ENCODE data around the gene MMP1. TPM values are rescaled to one million over a fixed set of nuclear protein-coding genes. Genes with fewer than 3 reads are reported as not detected.
A peak's percentile ranks its signal among the peaks of the same experiment; 100 is the strongest.

Gene MMP1
- total and polyA plus RNA-seq, 8 donors: 0.20 to 1.7 (median 0.70) TPM; not detected in 1

DNA sequence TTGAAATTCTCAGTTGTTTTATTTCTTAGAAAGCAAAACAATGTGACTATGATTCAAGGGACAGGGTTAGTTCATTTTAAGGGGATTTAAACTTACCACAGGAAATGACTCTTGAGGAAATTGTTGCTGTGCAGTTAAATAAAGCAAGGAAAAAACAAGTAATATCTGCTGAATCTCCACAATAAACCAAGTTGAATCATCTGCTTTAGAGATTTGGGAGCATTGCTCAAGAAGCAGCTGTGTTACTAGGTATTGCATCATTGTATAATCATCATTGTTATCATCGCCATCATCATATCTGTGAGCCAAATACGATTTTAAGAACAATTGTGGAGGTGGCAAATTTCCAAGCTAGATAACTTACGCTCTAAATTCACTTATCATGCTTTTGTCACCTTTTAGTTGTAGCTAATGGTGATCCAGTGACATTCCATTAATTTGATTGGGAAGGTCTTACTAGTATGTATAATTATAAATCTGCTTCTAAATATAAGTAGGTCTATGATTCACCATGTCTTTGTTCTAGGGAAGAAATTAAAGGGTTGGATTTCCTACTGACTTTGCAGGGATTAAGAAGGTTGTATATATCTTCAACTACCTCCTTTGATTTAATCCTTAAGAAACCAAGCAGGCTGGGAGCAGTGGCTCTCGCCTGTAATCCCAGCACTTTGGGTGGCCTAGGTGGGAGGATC is 37.5 kb downstream of the MMP1 start:
- Histone ChIP-seq H3K27ac (no peak overlapping the region), H3K9me3 (no peaks in the 10 kb centered on the region), H3K36me3 (no peaks in the 10 kb centered on the region), H3K4me1 (no peaks in the 10 kb centered on the region), H3K27me3 (no peaks in the 10 kb centered on the region), H3K4me3 (no peak overlapping the region)
- ATAC-seq (peak in 2 of 4 donors; percentile 16 to 56), FAIRE-seq (no peak), DNase-seq (no peak)
- intact Hi-C loops (cut with DNase I): no loop called here
- 37 to 51% methylated on average over 4 of the region's 4 CpGs for WGBS, 2 donors
- TF ChIP-seq, protein P1, sequence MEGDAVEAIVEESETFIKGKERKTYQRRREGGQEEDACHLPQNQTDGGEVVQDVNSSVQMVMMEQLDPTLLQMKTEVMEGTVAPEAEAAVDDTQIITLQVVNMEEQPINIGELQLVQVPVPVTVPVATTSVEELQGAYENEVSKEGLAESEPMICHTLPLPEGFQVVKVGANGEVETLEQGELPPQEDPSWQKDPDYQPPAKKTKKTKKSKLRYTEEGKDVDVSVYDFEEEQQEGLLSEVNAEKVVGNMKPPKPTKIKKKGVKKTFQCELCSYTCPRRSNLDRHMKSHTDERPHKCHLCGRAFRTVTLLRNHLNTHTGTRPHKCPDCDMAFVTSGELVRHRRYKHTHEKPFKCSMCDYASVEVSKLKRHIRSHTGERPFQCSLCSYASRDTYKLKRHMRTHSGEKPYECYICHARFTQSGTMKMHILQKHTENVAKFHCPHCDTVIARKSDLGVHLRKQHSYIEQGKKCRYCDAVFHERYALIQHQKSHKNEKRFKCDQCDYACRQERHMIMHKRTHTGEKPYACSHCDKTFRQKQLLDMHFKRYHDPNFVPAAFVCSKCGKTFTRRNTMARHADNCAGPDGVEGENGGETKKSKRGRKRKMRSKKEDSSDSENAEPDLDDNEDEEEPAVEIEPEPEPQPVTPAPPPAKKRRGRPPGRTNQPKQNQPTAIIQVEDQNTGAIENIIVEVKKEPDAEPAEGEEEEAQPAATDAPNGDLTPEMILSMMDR (IDR thresholded peaks at IDR 0.05): no peak

DNA sequence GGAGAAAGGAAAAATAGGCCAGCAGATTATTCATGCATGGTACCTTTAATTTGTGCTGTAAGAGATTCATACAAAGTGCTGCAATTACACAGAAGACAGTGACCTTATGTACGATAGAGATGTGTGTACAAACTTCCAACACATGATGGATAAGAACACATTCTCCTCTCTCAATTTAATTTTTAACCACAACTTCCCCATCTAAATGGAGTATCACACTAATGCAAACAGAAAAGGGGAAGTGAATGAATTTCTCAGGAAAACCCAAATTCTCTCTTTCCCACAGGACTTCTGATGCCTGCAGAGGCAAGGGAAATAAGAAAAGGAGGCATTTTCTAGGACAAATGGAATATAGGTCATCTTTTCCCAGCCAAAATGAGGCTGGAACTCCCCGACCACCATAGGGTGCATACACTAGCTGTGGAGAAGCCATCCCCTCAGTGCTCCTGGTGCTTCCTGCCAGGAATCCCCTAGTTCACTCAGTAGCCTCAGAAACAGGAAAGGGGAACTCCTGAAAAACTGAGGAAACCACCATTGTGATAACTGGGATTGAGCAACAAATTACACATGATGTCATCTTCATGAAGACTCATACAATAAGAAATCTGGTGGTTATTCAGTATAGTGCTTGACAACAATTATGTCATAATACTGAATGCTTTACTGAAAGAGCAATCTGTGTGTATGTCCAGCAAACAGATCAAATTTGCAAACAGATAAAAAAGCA is 40.0 kb downstream of the MMP1 start:
- no peak for FAIRE-seq
- DNase-seq: no peak
- ATAC-seq: peak in 3 of 4 donors; percentile 15 to 66 (median 46)

DNA sequence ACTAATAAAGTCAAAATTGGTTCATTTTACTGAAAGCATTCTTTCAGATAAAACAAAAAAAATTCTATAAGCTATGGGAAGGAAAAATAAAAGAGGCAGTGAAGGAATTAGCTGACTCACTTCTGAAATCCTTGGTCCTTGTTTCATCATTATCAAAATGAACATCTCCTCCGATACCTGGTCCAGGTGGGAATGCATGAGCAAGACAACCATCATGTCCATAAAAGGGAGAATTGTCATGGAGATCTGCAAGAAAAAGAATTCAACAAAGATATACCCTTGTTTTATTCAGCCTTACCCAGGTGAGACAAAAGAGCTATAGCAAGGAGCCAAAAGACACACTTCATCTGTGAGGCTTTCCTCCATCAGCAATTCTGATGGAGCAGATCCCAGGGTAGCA is 44.7 kb downstream of the MMP1 start:
- no peak for FAIRE-seq

More for the DNA sequence above, 40.0 kb downstream of the MMP1 start:
- Histone ChIP-seq H3K4me3 (no peak overlapping the region), H3K36me3 (no peaks in the 10 kb centered on the region), H3K4me1 (no peaks in the 10 kb centered on the region), H3K9me3 (no peaks in the 10 kb centered on the region), H3K27ac (peak overlapping the region in 1 of 4 donors; percentile 4), H3K27me3 (no peaks in the 10 kb centered on the region)
- intact Hi-C loops (cut with DNase I): no loop called here
- TF ChIP-seq, protein P1 (IDR thresholded peaks at IDR 0.05): no peak
- WGBS, 2 donors: 25 to 41% methylated on average over 2 of the region's 2 CpGs

DNA sequence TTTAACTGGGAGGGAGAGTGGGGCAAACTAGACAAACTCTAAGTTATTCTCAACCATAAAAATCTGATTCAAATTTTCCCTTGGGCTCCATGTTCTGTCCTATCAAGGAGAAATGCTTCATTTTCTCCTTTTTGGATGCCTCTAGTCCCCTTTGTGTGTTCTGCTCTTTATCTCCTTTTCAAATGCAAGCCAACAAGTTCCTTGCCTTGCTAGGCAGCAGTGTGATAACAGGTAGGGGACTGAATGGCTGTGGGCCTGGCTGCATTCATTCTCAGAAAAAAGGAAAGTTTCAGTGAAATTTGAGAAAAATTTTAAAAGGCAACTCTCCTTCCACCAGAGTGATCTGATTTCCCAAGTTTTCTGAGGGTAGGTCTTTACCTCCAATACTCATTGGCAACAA is 46.3 kb downstream of the MMP1 start:
- H3K4me3 ChIP-seq: no peak overlapping the region
- FAIRE-seq (no peak), ATAC-seq (no peak), DNase-seq (no peak)
- TF ChIP-seq, protein P1 (IDR thresholded peaks at IDR 0.05): no peak
- H3K4me1 ChIP-seq: no peaks in the 10 kb centered on the region
- H3K36me3 ChIP-seq: no peaks in the 10 kb centered on the region
- intact Hi-C loops (cut with DNase I): no loop called here
- H3K27ac ChIP-seq: no peak overlapping the region
- peaks cover 0 to 4% (median 0%) of the 10 kb centered on the region in 4 donors for H3K27me3 ChIP-seq
- no peaks in the 10 kb centered on the region for H3K9me3 ChIP-seq

More for the DNA sequence above, 44.7 kb downstream of the MMP1 start:
- no peak overlapping the region for H3K27ac ChIP-seq
- H3K4me1 ChIP-seq: no peaks in the 10 kb centered on the region
- no peak for ATAC-seq
- H3K9me3 ChIP-seq: no peaks in the 10 kb centered on the region
- intact Hi-C loops (cut with DNase I): no loop called here
- 77 to 88% methylated on average over 1 of the region's 1 CpG for WGBS, 2 donors
- H3K4me3 ChIP-seq: no peak overlapping the region
- DNase-seq: no peak
- TF ChIP-seq, protein P1 (IDR thresholded peaks at IDR 0.05): no peak
- peaks cover 0 to 4% (median 0%) of the 10 kb centered on the region in 4 donors for H3K27me3 ChIP-seq
- H3K36me3 ChIP-seq: no peaks in the 10 kb centered on the region
